Measurements from ENCODE around the gene GJC1. TPM values are rescaled to one million over a fixed set of nuclear protein-coding genes. Genes with fewer than 3 reads are reported as not detected.
"Not testable (repeated sequence)": the region's sequence is repeated elsewhere in the genome, so short reads cannot be mapped to it uniquely, and the experiment has no call there.

Gene GJC1
- polyA plus RNA-seq, 3 donors: 0.95 to 7.4 (median 6.2) TPM

- H3K27ac ChIP-seq (ENCODE audit: low read depth, low read length): not testable (repeated sequence)
- WGBS, 3 donors: 90 to 92% (median 91%) methylated on average over 5 of the region's 5 CpGs
Measured at GRCh38 chr17:44755180-44755579, 74.9 kb downstream of the GJC1 start.

- WGBS, 3 donors: 64 to 74% (median 73%) methylated on average over 7 of the region's 7 CpGs
- H3K27ac ChIP-seq (ENCODE audit: low read depth, low read length): no peak overlapping the region
Measured at GRCh38 chr17:44754276-44754675, 75.8 kb downstream of the GJC1 start.

GRCh38 chr17:44752953-44753861 is 76.9 kb downstream of the GJC1 start:
- 77 to 84% (median 84%) methylated on average over 17 of the region's 17 CpGs for WGBS, 3 donors
- H3K27ac ChIP-seq (ENCODE audit: low read depth, low read length): no peak overlapping the region

- 89 to 93% (median 91%) methylated on average over 10 of the region's 10 CpGs for WGBS, 3 donors
- no peak overlapping the region for H3K27ac ChIP-seq (ENCODE audit: low read depth, low read length)
Measured at GRCh38 chr17:44751806-44752205, 78.3 kb downstream of the GJC1 start.

GRCh38 chr17:44751331-44751730 is 78.8 kb downstream of the GJC1 start:
- WGBS, 3 donors: 86 to 87% (median 87%) methylated on average over 7 of the region's 7 CpGs
- no peak overlapping the region for H3K27ac ChIP-seq (ENCODE audit: low read depth, low read length)

- 53 to 64% (median 64%) methylated on average over 9 of the region's 9 CpGs for WGBS, 3 donors
- no peak overlapping the region for H3K27ac ChIP-seq (ENCODE audit: low read depth, low read length)
Measured at GRCh38 chr17:44749980-44750318, 80.1 kb downstream of the GJC1 start.

- 74 to 82% (median 75%) methylated on average over 15 to 19 of the region's 19 CpGs for WGBS, 3 donors
- no peak overlapping the region for H3K27ac ChIP-seq (ENCODE audit: low read depth, low read length)
Measured at GRCh38 chr17:44749076-44749979, 80.8 kb downstream of the GJC1 start.

Other genes with a start within 250 kb of the GJC1 start
- gene MEIOC, start 173.8 kb downstream of the GJC1 start, polyA plus RNA-seq: under 1 TPM in 1 of 3 donors, not detected in 2; 0.11 TPM
- gene CCDC43, start 140.5 kb downstream of the GJC1 start, polyA plus RNA-seq: 10 to 100 TPM in 1 of 3 donors, 1 to 10 TPM in 2; 8.6 to 18.2 (median 9.3) TPM
- 1 to 10 TPM; 1.9 to 4.9 (median 2.4) TPM for gene DBF4B, start 121.6 kb downstream of the GJC1 start, polyA plus RNA-seq
- gene ADAM11, start 71.3 kb downstream of the GJC1 start, polyA plus RNA-seq: 1 to 10 TPM in 1 of 3 donors, under 1 TPM in 2; 0.17 to 1.5 (median 0.73) TPM
- 10 to 100 TPM in 2 of 3 donors, 1 to 10 TPM in 1; 2.1 to 16.2 (median 10.7) TPM for gene HIGD1B, start 17.6 kb upstream of the GJC1 start, polyA plus RNA-seq
- 10 to 100 TPM; 18.7 to 45.7 (median 23.8) TPM for gene EFTUD2, start 69.2 kb upstream of the GJC1 start, polyA plus RNA-seq
- 1 to 10 TPM; 1.3 to 8.3 (median 3.4) TPM for gene GFAP, start 85.2 kb upstream of the GJC1 start, polyA plus RNA-seq
- gene KIF18B, start 117.5 kb upstream of the GJC1 start, polyA plus RNA-seq: under 1 TPM; 0.04 to 0.22 (median 0.09) TPM
- gene C1QL1, start 138.0 kb upstream of the GJC1 start, polyA plus RNA-seq: 1 to 10 TPM; 1.7 to 2.1 (median 1.9) TPM
- gene DCAKD, start 221.3 kb upstream of the GJC1 start, polyA plus RNA-seq: 10 to 100 TPM in 2 of 3 donors, 1 to 10 TPM in 1; 8.8 to 21.5 (median 19.7) TPM
- gene NMT1, start 231.0 kb upstream of the GJC1 start, polyA plus RNA-seq: 10 to 100 TPM; 22.1 to 46.5 (median 41.2) TPM